ENCODE results near the gene ARID3C.

ARID3C gene

GRCh38 chr9:34588671-34589635 is 39.9 kb downstream of the ARID3C start:
- no peak overlapping the region for H3K27ac ChIP-seq
- DNase-seq (ENCODE audit: low spot score), result no peak
- ChIA-PET CTCF (interaction anchor here (0.7 to 2.0 kb wide), 3 partner anchors 15 to 41 kb away, joined by 3 to 8 read pairs (median 4); no protein-coding TSS in a partner anchor), POLR2A (ENCODE audit: low non-redundant PET) (no interaction called here)
- no peak for TF ChIP-seq CTCF (conservative IDR thresholded peaks at IDR 0.05; ENCODE audit: low read depth)

DNA sequence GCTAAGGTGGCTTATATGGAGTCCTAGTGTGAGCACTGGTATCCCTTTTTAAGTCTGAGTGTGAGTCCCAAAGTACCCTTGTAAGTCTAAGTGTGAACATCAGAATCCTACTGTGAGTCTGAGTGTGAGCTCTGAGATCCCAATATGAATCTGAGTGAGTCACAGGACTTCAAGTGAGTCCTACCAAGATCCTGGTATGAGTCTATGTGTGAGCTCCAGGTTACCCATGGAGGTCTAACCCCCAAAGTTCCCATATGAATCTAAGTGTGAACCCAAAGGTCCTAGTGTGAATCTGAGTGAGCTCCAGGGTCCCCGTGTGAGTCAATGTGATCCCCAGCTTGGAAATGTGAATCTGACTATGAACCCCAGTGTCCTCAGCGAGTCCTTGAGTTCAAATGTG is 41.6 kb downstream of the ARID3C start:
- DNase-seq (ENCODE audit: low spot score), result no peak
- CTCF ChIA-PET, result interaction anchor here (0.6 to 2.0 kb wide), 3 partner anchors 40 to 183 kb away, joined by 4 to 8 read pairs (median 4); no protein-coding TSS in a partner anchor
- POLR2A ChIA-PET (ENCODE audit: low non-redundant PET), result no interaction called here
- TF ChIP-seq CTCF (conservative IDR thresholded peaks at IDR 0.05; ENCODE audit: low read depth), result no peak
- H3K27ac ChIP-seq, result no peak overlapping the region

- DNase-seq (ENCODE audit: low spot score), result no peak
- no peak overlapping the region for H3K27ac ChIP-seq
- CTCF ChIA-PET, result interaction anchor here (1.2 to 1.5 kb wide), 2 partner anchors 38 to 182 kb away, joined by 4 to 9 read pairs; no protein-coding TSS in a partner anchor
- POLR2A ChIA-PET (ENCODE audit: low non-redundant PET), result no interaction called here
- TF ChIP-seq CTCF (conservative IDR thresholded peaks at IDR 0.05; ENCODE audit: low read depth), result no peak
These were observed 42.8 kb downstream of the ARID3C start for GRCh38 chr9:34585946-34586669.

DNA sequence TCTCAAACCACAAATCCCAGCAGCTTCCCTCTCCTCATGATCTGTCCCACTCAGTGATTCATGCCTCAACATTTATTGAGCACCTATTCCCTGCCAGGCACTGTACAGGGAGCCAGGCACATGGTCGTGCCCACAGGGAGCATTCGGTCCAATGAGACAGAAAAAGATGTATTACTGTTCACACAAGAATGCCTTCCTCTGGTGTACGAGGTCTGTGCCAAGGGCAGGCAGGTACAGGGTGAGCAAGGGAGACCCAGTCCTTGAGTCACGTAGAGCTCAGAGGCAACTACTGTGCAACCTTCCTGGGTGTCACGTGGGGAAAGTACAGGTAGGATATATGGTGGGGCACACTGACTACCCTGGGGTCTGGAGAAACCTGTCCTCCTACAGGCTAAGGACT is 43.9 kb downstream of the ARID3C start:
- DNase-seq (ENCODE audit: low spot score), result no peak
- ChIA-PET CTCF (interaction anchor here (0.9 to 1.5 kb wide), 3 partner anchors 37 to 206 kb away, joined by 4 to 9 read pairs (median 4); no protein-coding TSS in a partner anchor), POLR2A (ENCODE audit: low non-redundant PET) (no interaction called here)
- H3K27ac ChIP-seq, result no peak overlapping the region
- TF ChIP-seq CTCF (conservative IDR thresholded peaks at IDR 0.05; ENCODE audit: low read depth), result no peak

GRCh38 chr9:34582787-34583186 is 46.1 kb downstream of the ARID3C start:
- no peak overlapping the region for H3K27ac ChIP-seq
- POLR2A ChIA-PET (ENCODE audit: low non-redundant PET), result no interaction called here
- DNase-seq (ENCODE audit: low spot score), result no peak
- TF ChIP-seq CTCF (conservative IDR thresholded peaks at IDR 0.05; ENCODE audit: low read depth), result no peak
- CTCF ChIA-PET, result interaction anchor here (0.6 to 1.7 kb wide), 5 partner anchors 9 to 678 kb away, joined by 4 to 6 read pairs (median 5); no protein-coding TSS in a partner anchor

DNA sequence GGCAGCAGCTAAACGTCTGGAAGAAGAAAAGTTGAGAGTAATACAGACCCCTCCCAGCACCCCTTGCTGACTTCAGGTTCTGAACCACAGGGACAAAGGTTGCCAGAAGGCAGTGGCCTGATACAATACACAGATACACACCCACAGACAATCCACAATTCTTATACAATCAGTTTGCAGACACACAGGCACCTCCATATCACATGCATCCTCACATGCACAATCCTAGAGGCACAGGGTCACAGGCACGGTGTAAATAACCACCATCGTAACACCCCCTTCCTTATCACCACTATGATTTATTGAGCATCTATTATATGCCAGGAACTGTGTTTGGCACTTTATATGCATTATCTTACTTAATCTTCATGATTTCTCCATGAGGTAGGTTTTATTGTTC is 47.5 kb downstream of the ARID3C start:
- H3K27ac ChIP-seq, result no peak overlapping the region
- DNase-seq (ENCODE audit: low spot score), result no peak
- CTCF ChIA-PET, result interaction anchor here (0.6 to 1.1 kb wide), 4 partner anchors 11 to 125 kb away, joined by 3 to 9 read pairs (median 4); no protein-coding TSS in a partner anchor
- POLR2A ChIA-PET (ENCODE audit: low non-redundant PET), result no interaction called here
- no peak for TF ChIP-seq CTCF (conservative IDR thresholded peaks at IDR 0.05; ENCODE audit: low read depth)

Measured in RWPE1 (cell line).